Measurements from ENCODE around the gene SLC1A4.
A peak's percentile ranks its signal among the peaks of the same experiment; 100 is the strongest.

Gene SLC1A4

DNA sequence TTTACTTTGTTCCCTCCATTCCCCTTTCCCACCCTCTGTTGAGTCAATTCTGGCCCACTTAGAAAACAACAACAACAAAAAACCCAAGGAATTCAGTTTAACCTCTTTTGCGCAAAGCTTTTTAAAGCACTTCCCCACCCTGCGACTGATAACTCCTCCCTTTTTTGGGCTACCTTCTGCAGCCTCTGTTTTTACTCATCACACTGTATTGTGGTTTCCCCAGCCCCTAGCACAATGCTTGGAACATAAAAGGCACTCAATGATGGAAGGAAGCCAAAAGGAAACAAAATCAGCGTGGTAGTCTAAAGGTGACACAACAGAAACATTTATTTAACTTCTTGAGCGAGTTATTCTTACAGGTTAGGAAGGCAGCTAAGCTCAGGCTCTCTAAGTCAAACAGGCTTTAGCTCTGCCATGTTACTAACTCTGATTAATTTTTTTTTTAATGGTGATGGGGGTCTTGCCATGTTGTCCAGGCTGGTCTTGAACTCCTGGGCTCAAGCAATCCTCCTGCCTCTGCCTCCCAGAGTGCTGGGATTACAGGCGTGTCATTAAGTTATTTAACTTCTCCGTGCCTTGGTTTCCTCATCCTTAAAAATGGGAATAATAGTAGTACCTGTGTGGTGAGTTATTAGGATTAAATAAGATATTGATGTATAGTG is 68.3 kb downstream of the SLC1A4 start:
- Histone ChIP-seq H3K36me3 (no peaks in the 10 kb centered on the region; the same call in none of the 2 replicates), H3K27ac (no peak overlapping the region), H3K9me3 (ENCODE audit: severe bottlenecking) (no peaks in the 10 kb centered on the region), H3K27me3 (ENCODE audit: insufficient read depth, low read depth, severe bottlenecking) (no peaks in the 10 kb centered on the region), H3K4me3 (ENCODE audit: low read depth, low read length) (peak overlapping the region; percentile 80)
- TF ChIP-seq CTCF (IDR thresholded peaks at IDR 0.05; ENCODE audit: low read depth, low read length) = no peak
- DNase-seq = no peak

DNA sequence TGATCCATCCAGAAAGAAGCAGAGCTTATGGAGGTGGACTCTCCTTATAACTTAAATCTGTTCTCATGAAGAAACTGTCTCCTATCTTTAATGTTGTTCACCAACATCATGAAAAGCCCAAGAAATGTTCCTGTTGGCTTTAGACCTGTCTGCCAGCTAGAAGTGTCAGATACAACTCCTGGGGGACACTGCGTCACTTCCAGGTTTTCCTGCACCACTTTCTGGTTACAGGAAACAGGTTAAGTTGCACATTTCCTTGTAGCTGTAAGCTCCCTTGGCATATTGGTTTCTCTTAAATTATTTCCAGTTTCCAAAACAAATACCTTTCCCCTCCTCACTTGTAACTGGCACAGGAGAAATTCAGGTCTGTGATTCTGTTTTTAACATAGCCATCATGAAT is 69.9 kb downstream of the SLC1A4 start:
- no peak for TF ChIP-seq CTCF (IDR thresholded peaks at IDR 0.05; ENCODE audit: low read depth, low read length)
- H3K4me3 ChIP-seq (ENCODE audit: low read depth, low read length) = no peak overlapping the region
- no peaks in the 10 kb centered on the region; the same call in none of the 2 replicates for H3K36me3 ChIP-seq
- H3K9me3 ChIP-seq (ENCODE audit: severe bottlenecking) = no peaks in the 10 kb centered on the region
- no peak for DNase-seq
- no peaks in the 10 kb centered on the region for H3K27me3 ChIP-seq (ENCODE audit: insufficient read depth, low read depth, severe bottlenecking)
- no peak overlapping the region for H3K27ac ChIP-seq

GRCh38 chr2:65061146-65061909 is 72.1 kb downstream of the SLC1A4 start:
- peak; percentile 61 for DNase-seq
- H3K9me3 ChIP-seq (ENCODE audit: severe bottlenecking) = no peaks in the 10 kb centered on the region
- no peak for TF ChIP-seq CTCF (IDR thresholded peaks at IDR 0.05; ENCODE audit: low read depth, low read length)

GRCh38 chr2:65061910-65062339 is 72.7 kb downstream of the SLC1A4 start:
- H3K27me3 ChIP-seq (ENCODE audit: insufficient read depth, low read depth, severe bottlenecking) = no peaks in the 10 kb centered on the region
- H3K9me3 ChIP-seq (ENCODE audit: severe bottlenecking) = no peaks in the 10 kb centered on the region
- no peak for TF ChIP-seq CTCF (IDR thresholded peaks at IDR 0.05; ENCODE audit: low read depth, low read length)
- DNase-seq = no peak
- H3K36me3 ChIP-seq = no peaks in the 10 kb centered on the region; the same call in none of the 2 replicates
- H3K4me3 ChIP-seq (ENCODE audit: low read depth, low read length) = no peak overlapping the region
- H3K27ac ChIP-seq = peak overlapping the region; percentile 69

More at GRCh38 chr2:65061146-65061909, 72.1 kb downstream of the SLC1A4 start:
- H3K27me3 ChIP-seq (ENCODE audit: insufficient read depth, low read depth, severe bottlenecking) = no peaks in the 10 kb centered on the region
- no peak overlapping the region for H3K4me3 ChIP-seq (ENCODE audit: low read depth, low read length)
- peak overlapping the region; percentile 69 for H3K27ac ChIP-seq
- H3K36me3 ChIP-seq = no peaks in the 10 kb centered on the region; the same call in none of the 2 replicates

GRCh38 chr2:65062843-65063825 is 73.9 kb downstream of the SLC1A4 start:
- peak; percentile 50 for DNase-seq
- Histone ChIP-seq H3K9me3 (ENCODE audit: severe bottlenecking) (no peaks in the 10 kb centered on the region), H3K27me3 (ENCODE audit: insufficient read depth, low read depth, severe bottlenecking) (no peaks in the 10 kb centered on the region), H3K27ac (peak overlapping the region; percentile 69), H3K4me3 (ENCODE audit: low read depth, low read length) (no peak overlapping the region), H3K36me3 (no peaks in the 10 kb centered on the region; the same call in 1 of the 2 replicates)
- no peak for TF ChIP-seq CTCF (IDR thresholded peaks at IDR 0.05; ENCODE audit: low read depth, low read length)

Data from WERI-Rb-1 (cell line).